ENCODE results near the gene ILK. TPM values are rescaled to one million over a fixed set of nuclear protein-coding genes. Genes with fewer than 3 reads are reported as not detected.

The ILK gene
- total and polyA plus RNA-seq, 2 of the 13 experiments (the other 11 are each of a cell fraction or from before 2014, with no cell fraction given) = 70.3 to 108 TPM

- H3K36me3 ChIP-seq (replicated peaks in 1 of 2; ENCODE audit: control insufficient read depth in 1 of 2, insufficient read depth in 2 of 2, low read length in 2 of 2) = no peaks in the 10 kb centered on the region
- no peaks in the 10 kb centered on the region for H3K9me3 ChIP-seq (ENCODE audit: low read length)
- no peaks in the 10 kb centered on the region for H4K20me1 ChIP-seq (ENCODE audit: insufficient read depth, low read length)
- intact Hi-C loops (cut with micrococcal nuclease; ENCODE audit: unreplicated experiment) = no loop called here
- no peaks in the 10 kb centered on the region for H3K79me2 ChIP-seq (ENCODE audit: insufficient read depth, low read length)
- ChIA-PET POLR2A (no interaction called here), CTCF (ENCODE audit: low intra/inter-chr PET ratio, low total read pairs) (no interaction called here)
- no peak for FAIRE-seq
- no peak overlapping the region for H3K4me3 ChIP-seq (replicated peaks in 1 of 3; ENCODE audit: insufficient read depth in 1 of 3, low read depth in 2 of 3, low read length in 3 of 3)
- H3K4me2 ChIP-seq (ENCODE audit: low read depth, low read length) = no peak overlapping the region
- DNase-seq (ENCODE audit: low spot score) = no peak
- in situ Hi-C loops (cut with HindIII; ENCODE audit: extremely low pct_ligation_motif_present, low pct_unique_long_range_greater_than_20kb) = no loop called here
- TF ChIP-seq SPEN (CRISPR knock-in tag; IDR thresholded peaks at IDR 0.05; ENCODE audit: low read depth) = no peak
- no peak for TF ChIP-seq HOXA7 (CRISPR knock-in tag; IDR thresholded peaks at IDR 0.05)
- no peak for TF ChIP-seq ZBTB10 (CRISPR knock-in tag; IDR thresholded peaks at IDR 0.05; ENCODE audit: borderline replicate concordance)
- no peak for TF ChIP-seq PCBP1 (IDR thresholded peaks at IDR 0.05; ENCODE audit: borderline replicate concordance, low read depth, low read length)
- TF ChIP-seq PBX3 (CRISPR knock-in tag; IDR thresholded peaks at IDR 0.05; ENCODE audit: borderline replicate concordance) = no peak
- no peak for TF ChIP-seq MXD1 (CRISPR knock-in tag; IDR thresholded peaks at IDR 0.05)
- TF ChIP-seq YEATS2 (CRISPR knock-in tag; IDR thresholded peaks at IDR 0.05; ENCODE audit: borderline replicate concordance) = no peak
- TF ChIP-seq ZNF407 (CRISPR knock-in tag; IDR thresholded peaks at IDR 0.05; ENCODE audit: not compliant biosample characterization) = no peak
- no peak for ATAC-seq
- no peaks in the 10 kb centered on the region for H3K27me3 ChIP-seq (ENCODE audit: control insufficient read depth in 1 of 2, insufficient read depth in 2 of 2, low read length in 2 of 2)
- H3K27ac ChIP-seq (ENCODE audit: extremely low read length, insufficient read depth, low read length) = no peak overlapping the region
- BruUV-seq (replicated peaks) = no TSS peak
- H3K4me1 ChIP-seq (ENCODE audit: insufficient read depth, low read length) = no peaks in the 10 kb centered on the region
- H2AFZ ChIP-seq (ENCODE audit: low read length) = no peak overlapping the region
- no peak overlapping the region for H3K9ac ChIP-seq (ENCODE audit: insufficient read depth, low read depth, low read length)
- WGBS (ENCODE audit: low lambda C conversion rate) = 90% methylated on average over 1 of the region's 2 CpGs
Measured at GRCh38 chr11:6572215-6572614, 31.4 kb upstream of the ILK start.
